Neural cell (in vitro differentiated cells): Measurements from ENCODE around the gene ALDH7A1. TPM values are rescaled to one million over a fixed set of nuclear protein-coding genes. Genes with fewer than 3 reads are reported as not detected.
A peak's percentile ranks its signal among the peaks of the same experiment; 100 is the strongest.
"Not testable (repeated sequence)": the region's sequence is repeated elsewhere in the genome, so short reads cannot be mapped to it uniquely, and the experiment has no call there.

ENCODE experiments used
- H2AFZ ChIP-seq: fragments of 200-600, 300-800 bp; sonication (generic), shearing (Covaris generic); 2 replicates; pipeline ENCODE4 v1.6.0; 2014; ENCODE audit warnings: low read depth, mild to moderate bottlenecking, antibody characterized with exemption, low read length, moderate library complexity
- H3F3A ChIP-seq: fragments of 200-600 bp; shearing (Covaris generic); 2 replicates; pipeline ENCODE4 v1.6.1; 2016; ENCODE audit warnings: mild to moderate bottlenecking, moderate library complexity, mixed read lengths, antibody characterized with exemption, low read length; ENCODE audit not compliant: insufficient read depth, poor library complexity, severe bottlenecking
- H3K27ac ChIP-seq: fragments of 200-600, 300-800 bp; sonication (generic), shearing (Covaris generic); 2 replicates; pipeline ENCODE4 v1.5.1; 2014; ENCODE audit warnings: mild to moderate bottlenecking, low read length, moderate library complexity
- H3K27me3 ChIP-seq: fragments of 300-800, 200-600 bp; sonication (generic), shearing (Covaris generic); 2 replicates; pipeline ENCODE4 v1.6.0; 2014; ENCODE audit warnings: mild to moderate bottlenecking, low read depth, low read length, moderate library complexity; ENCODE audit not compliant: insufficient read depth
- H3K36me3 ChIP-seq: fragments of 300-800, 200-600 bp; sonication (generic), shearing (Covaris generic); 2 replicates; pipeline ENCODE4 v1.5.1; 2014; ENCODE audit warnings: mild to moderate bottlenecking, antibody characterized with exemption, low read length, moderate library complexity; ENCODE audit not compliant: insufficient read depth
- H3K4me2 ChIP-seq: fragments of 300-800, 200-600 bp; sonication (generic), shearing (Covaris generic); 2 replicates; pipeline ENCODE4 v1.6.0; 2014; ENCODE audit warnings: mild to moderate bottlenecking, low read length
- H3K4me3 ChIP-seq: fragments of 300-800, 200-600 bp; sonication (generic), shearing (Covaris generic); 2 replicates; pipeline ENCODE4 v1.5.1; 2014; ENCODE audit warnings: mild to moderate bottlenecking, low read length, moderate library complexity
- H3K79me2 ChIP-seq: fragments of 200-600 bp; shearing (Covaris generic); replicated peaks from 2 replicates; pipeline ENCODE4 v1.6.0; 2014; ENCODE audit warnings: mild to moderate bottlenecking, low read length, moderate library complexity; ENCODE audit not compliant: insufficient read depth
- H3K9ac ChIP-seq: fragments of 300-800, 200-600 bp; sonication (generic), shearing (Covaris generic); 2 replicates; pipeline ENCODE4 v1.6.1; 2016; ENCODE audit warnings: mild to moderate bottlenecking, low read length, mixed read lengths
- H3K9me2 ChIP-seq: fragments of 200-600 bp; shearing (Covaris generic); 2 replicates; pipeline ENCODE4 v1.6.1; 2016; ENCODE audit warnings: mild to moderate bottlenecking, low read length, mixed read lengths; ENCODE audit not compliant: insufficient read depth
- H3K9me3 ChIP-seq: fragments of 200-600, 300-800 bp; sonication (generic), shearing (Covaris generic); 2 replicates; pipeline ENCODE4 v1.6.1; 2016; ENCODE audit warnings: mild to moderate bottlenecking, mixed run types, low read length, moderate library complexity, mixed read lengths
- H4K20me1 ChIP-seq: fragments of 200-600 bp; shearing (Covaris generic); 2 replicates; pipeline ENCODE4 v1.6.1; 2016; ENCODE audit warnings: mild to moderate bottlenecking, mixed run types; ENCODE audit not compliant: insufficient read depth
- CTCF ChIP-seq: fragments of 450-650 bp; IDR thresholded peaks from 2 replicates; pipeline ENCODE4 v1.5.1; 2014; ENCODE audit warnings: antibody characterized with exemption, mild to moderate bottlenecking, moderate library complexity; ENCODE audit not compliant: poor library complexity, severe bottlenecking
- EP300 ChIP-seq: fragments of 450-650 bp; conservative IDR thresholded peaks from 2 replicates; pipeline ENCODE4 v1.6.1; 2014; ENCODE audit warnings: antibody characterized with exemption, mild to moderate bottlenecking, moderate library complexity; ENCODE audit not compliant: poor library complexity, severe bottlenecking
- EZH2 ChIP-seq: fragments of 200-600, 300-800 bp; shearing (Covaris generic), sonication (generic); IDR thresholded peaks from 2 replicates; pipeline ENCODE4 v1.6.1; 2014; ENCODE audit warnings: antibody characterized with exemption, low read length, borderline replicate concordance, mild to moderate bottlenecking; ENCODE audit not compliant: insufficient read depth, poor library complexity, severe bottlenecking
- MXI1 ChIP-seq: fragments of 450-650 bp; conservative IDR thresholded peaks from 2 replicates; pipeline ENCODE4 v1.6.1; 2014; ENCODE audit warnings: antibody characterized with exemption, mild to moderate bottlenecking; ENCODE audit not compliant: poor library complexity, severe bottlenecking
- POLR2AphosphoS5 ChIP-seq: IDR thresholded peaks from 2 replicates; pipeline ENCODE4 v1.6.1; 2012
- RAD21 ChIP-seq: fragments of 450-650 bp; conservative IDR thresholded peaks from 2 replicates; pipeline ENCODE4 v1.6.1; 2014; ENCODE audit warnings: antibody characterized with exemption, mild to moderate bottlenecking, moderate library complexity
- REST ChIP-seq: IDR thresholded peaks from 2 replicates; pipeline ENCODE4 v1.6.1; 2012; ENCODE audit warnings: borderline replicate concordance
- SMC3 ChIP-seq: fragments of 450-650 bp; conservative IDR thresholded peaks from 2 replicates; pipeline ENCODE4 v1.6.1; 2014; ENCODE audit warnings: antibody characterized with exemption, mild to moderate bottlenecking, moderate library complexity; ENCODE audit not compliant: poor library complexity
- TAF1 ChIP-seq: IDR thresholded peaks from 2 replicates; pipeline ENCODE4 v1.6.1; 2012; ENCODE audit warnings: low read depth
- polyA plus RNA-seq: library from polyadenylated mRNA; depleted of rRNA; stranded (reverse); fragments of >200 nt; gene quantifications from 2 replicates; pipeline ENCODE4 v1.2.3, GENCODE V29; 2014

ALDH7A1 gene
- polyA plus RNA-seq, 1 donor from 2014 or later = 23.4 TPM

- not testable (repeated sequence) for H3K9me3 ChIP-seq
Measured at GRCh38 chr5:126599971-126600630, 5.1 kb upstream of the ALDH7A1 start.

GRCh38 chr5:126599499-126599898 lies 4.5 kb upstream of the ALDH7A1 start:
- Histone ChIP-seq H3F3A (no peaks in the 10 kb centered on the region), H3K27me3 (no peaks in the 10 kb centered on the region), H3K4me2 (no peak overlapping the region), H3K9me2 (no peaks in the 10 kb centered on the region), H3K9ac (no peak overlapping the region), H3K27ac (no peak overlapping the region), H4K20me1 (no peaks in the 10 kb centered on the region), H3K9me3 (no peaks in the 10 kb centered on the region), H3K79me2 (peaks cover 27% of the 10 kb centered on the region), H3K4me3 (no peak overlapping the region), H3K36me3 (no peaks in the 10 kb centered on the region), H2AFZ (no peak overlapping the region)
- TF ChIP-seq MXI1 (no peak), CTCF (no peak), TAF1 (no peak), POLR2AphosphoS5 (no peak), SMC3 (no peak), REST (no peak), RAD21 (no peak), EP300 (no peak)

More at GRCh38 chr5:126599971-126600630, 5.1 kb upstream of the ALDH7A1 start:
- not testable (repeated sequence) for H4K20me1 ChIP-seq, H3K4me2 ChIP-seq, H3K36me3 ChIP-seq, H3F3A ChIP-seq, H3K27me3 ChIP-seq, H3K9me2 ChIP-seq
- peak overlapping the region; percentile 49 for H3K27ac ChIP-seq
- H3K4me3 ChIP-seq = peak overlapping the region; percentile 81
- H3K79me2 ChIP-seq = peaks cover 29% of the 10 kb centered on the region
- peak overlapping the region; percentile 87 for H2AFZ ChIP-seq
- peak overlapping the region; percentile 96 for H3K9ac ChIP-seq

GRCh38 chr5:126597156-126597555 lies 2.1 kb upstream of the ALDH7A1 start:
- H3K4me3 ChIP-seq = no peak overlapping the region
- H3K4me2 ChIP-seq = no peak overlapping the region

More at GRCh38 chr5:126597156-126597555, 2.1 kb upstream of the ALDH7A1 start:
- Histone ChIP-seq H3K36me3 (no peaks in the 10 kb centered on the region), H3F3A (no peaks in the 10 kb centered on the region), H3K9me2 (no peaks in the 10 kb centered on the region), H2AFZ (no peak overlapping the region), H3K27me3 (no peaks in the 10 kb centered on the region), H4K20me1 (no peaks in the 10 kb centered on the region), H3K79me2 (peaks cover 23% of the 10 kb centered on the region), H3K27ac (no peak overlapping the region), H3K9me3 (no peaks in the 10 kb centered on the region), H3K9ac (no peak overlapping the region)
- TF ChIP-seq TAF1 (no peak), MXI1 (no peak), POLR2AphosphoS5 (no peak), SMC3 (no peak), RAD21 (no peak), CTCF (no peak), EZH2 (no peak), REST (no peak), EP300 (no peak)
